ENCODE results near the gene PSTPIP1. TPM values are rescaled to one million over a fixed set of nuclear protein-coding genes. Genes with fewer than 3 reads are reported as not detected.

Gene PSTPIP1
- total RNA-seq, 1 donor from 2014 or later, result 13.3 TPM

- H3K27me3 ChIP-seq, result no peaks in the 10 kb centered on the region
- no peak for DNase-seq (ENCODE audit: extremely low spot score in 2 of 2)
- intact Hi-C loops (cut with DNase I), result no loop called here
- no peaks in the 10 kb centered on the region for H3K9me3 ChIP-seq
- H3K4me3 ChIP-seq, result no peak overlapping the region
- H3K4me1 ChIP-seq, result peaks cover 5% of the 10 kb centered on the region
- no peak overlapping the region for H3K27ac ChIP-seq
- TF ChIP-seq POLR2A (IDR thresholded peaks at IDR 0.05) (no peak), CTCF (IDR thresholded peaks at IDR 0.05) (no peak), POLR2AphosphoS5 (IDR thresholded peaks at IDR 0.05; ENCODE audit: insufficient read depth in 1 of 2, low read depth in 1 of 2) (no peak)
- H3K36me3 ChIP-seq, result no peaks in the 10 kb centered on the region
These were observed 17.9 kb downstream of the PSTPIP1 start for GRCh38 chr15:77012868-77013267.

GRCh38 chr15:77013776-77014131, 18.8 kb downstream of the PSTPIP1 start:
- intact Hi-C loops (cut with DNase I), result no loop called here

GRCh38 chr15:77014132-77015081, 19.5 kb downstream of the PSTPIP1 start:
- H3K27me3 ChIP-seq, result no peaks in the 10 kb centered on the region
- no peak overlapping the region for H3K27ac ChIP-seq
- no peak for DNase-seq (ENCODE audit: extremely low spot score in 2 of 2)
- no peaks in the 10 kb centered on the region for H3K9me3 ChIP-seq
- no peak overlapping the region for H3K4me3 ChIP-seq
- intact Hi-C loops (cut with DNase I), result no loop called here
- no peak for TF ChIP-seq CTCF (IDR thresholded peaks at IDR 0.05)
- TF ChIP-seq POLR2A (IDR thresholded peaks at IDR 0.05), result no peak
- no peak for TF ChIP-seq POLR2AphosphoS5 (IDR thresholded peaks at IDR 0.05; ENCODE audit: insufficient read depth in 1 of 2, low read depth in 1 of 2)
- H3K36me3 ChIP-seq, result no peaks in the 10 kb centered on the region
- peaks cover 5% of the 10 kb centered on the region for H3K4me1 ChIP-seq

More at GRCh38 chr15:77013776-77014131, 18.8 kb downstream of the PSTPIP1 start:
- no peak for DNase-seq (ENCODE audit: extremely low spot score in 2 of 2)
- Histone ChIP-seq H3K9me3 (no peaks in the 10 kb centered on the region), H3K4me3 (no peak overlapping the region), H3K27ac (no peak overlapping the region), H3K4me1 (peaks cover 5% of the 10 kb centered on the region), H3K36me3 (no peaks in the 10 kb centered on the region), H3K27me3 (no peaks in the 10 kb centered on the region)
- TF ChIP-seq POLR2AphosphoS5 (IDR thresholded peaks at IDR 0.05; ENCODE audit: insufficient read depth in 1 of 2, low read depth in 1 of 2) (no peak), POLR2A (IDR thresholded peaks at IDR 0.05) (no peak), CTCF (IDR thresholded peaks at IDR 0.05) (no peak)

- no peaks in the 10 kb centered on the region for H3K9me3 ChIP-seq
- DNase-seq (ENCODE audit: extremely low spot score in 2 of 2), result no peak
- TF ChIP-seq POLR2AphosphoS5 (IDR thresholded peaks at IDR 0.05; ENCODE audit: insufficient read depth in 1 of 2, low read depth in 1 of 2) (no peak), POLR2A (IDR thresholded peaks at IDR 0.05) (no peak), CTCF (IDR thresholded peaks at IDR 0.05) (no peak)
- H3K27ac ChIP-seq, result no peak overlapping the region
- H3K27me3 ChIP-seq, result no peaks in the 10 kb centered on the region
- intact Hi-C loops (cut with DNase I), result no loop called here
- no peaks in the 10 kb centered on the region for H3K36me3 ChIP-seq
- no peak overlapping the region for H3K4me3 ChIP-seq
- peaks cover 5% of the 10 kb centered on the region for H3K4me1 ChIP-seq
These were observed 20.9 kb downstream of the PSTPIP1 start for GRCh38 chr15:77015646-77016320.

Data from vagina (tissue), 2 donors.